ENCODE data around the gene HNRNPLL. TPM values are rescaled to one million over a fixed set of nuclear protein-coding genes. Genes with fewer than 3 reads are reported as not detected.
A peak's percentile ranks its signal among the peaks of the same experiment; 100 is the strongest.

Gene HNRNPLL
- total and polyA plus RNA-seq, 2 of the 13 experiments (the other 11 are each of a cell fraction or from before 2014, with no cell fraction given) = 49.4 to 103 TPM

- TF ChIP-seq ZBTB14 (CRISPR knock-in tag; IDR thresholded peaks at IDR 0.05) = no peak
- TF ChIP-seq HOXA3 (CRISPR knock-in tag; IDR thresholded peaks at IDR 0.05) = no peak; the same call in 1 of the 2 replicates
- 0 out of 2 replicates have a peak, but pooled peaks have one; percentile 40 for TF ChIP-seq MYPOP (CRISPR knock-in tag; IDR thresholded peaks at IDR 0.05)
- TF ChIP-seq TCF7 (IDR thresholded peaks at IDR 0.05; ENCODE audit: low read depth) = peak; percentile 70
- TF ChIP-seq HNF4A (CRISPR knock-in tag; IDR thresholded peaks at IDR 0.05) = peak; percentile 89
- no peak; the same call in 1 of the 2 replicates for TF ChIP-seq ZFP91 (CRISPR knock-in tag; IDR thresholded peaks at IDR 0.05; ENCODE audit: borderline replicate concordance)
- peak; percentile 31 for TF ChIP-seq YY1 (IDR thresholded peaks at IDR 0.05; ENCODE audit: insufficient read depth, insufficient replicate concordance, low read depth, low read length)
- TF ChIP-seq POLR2A (IDR thresholded peaks at IDR 0.05; ENCODE audit: insufficient read depth in 1 of 2, low read depth in 2 of 2, low read length in 2 of 2) = peak in 1 of 2 experiments; percentile 33; a peak in 1 of 4 replicates
- no peak for TF ChIP-seq ZNF691 (CRISPR knock-in tag; IDR thresholded peaks at IDR 0.05; ENCODE audit: borderline replicate concordance, low read depth)
- no peak for TF ChIP-seq TGIF2 (CRISPR knock-in tag; IDR thresholded peaks at IDR 0.05)
- no peak for TF ChIP-seq ZNF784 (CRISPR knock-in tag; IDR thresholded peaks at IDR 0.05; ENCODE audit: borderline replicate concordance)
- TF ChIP-seq NR3C1 (CRISPR knock-in tag; IDR thresholded peaks at IDR 0.05) = no peak
- TF ChIP-seq ZNF225 (CRISPR knock-in tag; IDR thresholded peaks at IDR 0.05) = no peak
- TF ChIP-seq HHEX (CRISPR knock-in tag; IDR thresholded peaks at IDR 0.05) = peak; percentile 34; the same call in 1 of the 2 replicates
- peak; percentile 40; the same call in 1 of the 2 replicates for TF ChIP-seq JUN (CRISPR knock-in tag; IDR thresholded peaks at IDR 0.05)
- no peak for TF ChIP-seq TOPORS (CRISPR knock-in tag; IDR thresholded peaks at IDR 0.05)
- TF ChIP-seq ATF1 (CRISPR knock-in tag; IDR thresholded peaks at IDR 0.05) = 0 out of 2 replicates have a peak, but pooled peaks have one; percentile 40
- TF ChIP-seq RXRA (CRISPR knock-in tag; IDR thresholded peaks at IDR 0.05) = peak; percentile 77; the same call in 1 of the 2 replicates
- TF ChIP-seq SIX4 (CRISPR knock-in tag; IDR thresholded peaks at IDR 0.05) = peak; percentile 96
- TF ChIP-seq ZBTB34 (CRISPR knock-in tag; IDR thresholded peaks at IDR 0.05) = 0 out of 2 replicates have a peak, but pooled peaks have one; percentile 18
- TF ChIP-seq SALL1 (CRISPR knock-in tag; IDR thresholded peaks at IDR 0.05) = peak; percentile 66
- TF ChIP-seq EHMT2 (IDR thresholded peaks at IDR 0.05; ENCODE audit: borderline replicate concordance, low read depth, low read length) = peak; percentile 94; the same call in 1 of the 2 replicates
- TF ChIP-seq HDAC2 (CRISPR knock-in tag; IDR thresholded peaks at IDR 0.05) = peak; percentile 56
These were observed 8.4 kb upstream of the HNRNPLL start (continued) for GRCh38 chr2:38610851-38611801.
